ENCODE data around the gene CCDC7.
"Not testable (repeated sequence)": the region's sequence is repeated elsewhere in the genome, so short reads cannot be mapped to it uniquely, and the experiment has no call there.

The CCDC7 gene

DNA sequence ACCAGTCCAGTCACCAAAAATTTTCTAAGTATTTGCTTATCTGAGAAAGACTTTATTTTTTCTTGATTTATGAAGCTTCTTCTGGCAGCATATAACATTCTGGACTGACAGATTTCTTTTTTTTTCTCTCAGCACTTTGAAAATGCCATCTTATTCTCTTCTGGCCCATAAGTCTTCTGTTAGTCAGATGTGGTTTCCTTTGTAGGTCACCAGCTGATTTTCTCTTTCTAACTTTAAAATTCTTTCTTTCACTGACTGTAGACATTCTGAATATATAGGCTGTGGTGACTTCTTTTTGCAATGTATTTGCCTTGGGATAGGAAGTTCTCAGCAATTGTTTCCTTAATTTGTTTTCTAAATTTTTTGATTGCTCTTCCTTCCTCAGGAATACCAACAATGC, 172.5 kb downstream of the CCDC7 start:
- Histone ChIP-seq H3K27me3 (ENCODE audit: control insufficient read depth in 2 of 2, insufficient read depth in 2 of 2, low read length in 2 of 2) (no peaks in the 10 kb centered on the region), H3K27ac (ENCODE audit: low read depth in 2 of 2, low read length in 2 of 2) (no peak overlapping the region), H3K9ac (ENCODE audit: low read depth in 1 of 2, low read length in 2 of 2) (no peak overlapping the region), H3K9me3 (ENCODE audit: control insufficient read depth in 2 of 2, low read length in 2 of 2) (no peaks in the 10 kb centered on the region), H3K4me3 (ENCODE audit: low read length in 2 of 2) (no peak overlapping the region), H3K4me1 (ENCODE audit: control insufficient read depth in 2 of 2, insufficient read depth in 2 of 2, low read length in 2 of 2) (no peaks in the 10 kb centered on the region), H3K36me3 (ENCODE audit: control insufficient read depth in 2 of 2, insufficient read depth in 2 of 2, low read length in 2 of 2) (no peaks in the 10 kb centered on the region)

DNA sequence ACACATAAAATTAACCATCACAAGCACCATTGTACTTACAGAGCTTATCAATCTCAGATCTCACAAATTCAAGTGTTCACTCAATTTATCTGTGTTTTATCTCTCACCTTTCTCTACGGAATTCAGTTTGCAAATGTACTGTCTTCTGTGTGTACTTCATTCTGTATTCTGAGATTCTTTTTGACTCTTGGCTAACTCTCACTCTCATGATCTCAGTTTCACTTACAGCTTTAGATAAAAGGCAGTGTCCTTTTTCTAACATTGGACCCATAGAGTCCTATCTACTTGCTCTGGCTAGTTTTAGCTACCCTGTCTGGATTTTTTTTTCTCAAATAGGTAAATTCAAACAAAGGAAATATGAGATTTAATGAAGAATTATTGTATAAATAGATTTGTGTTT, 176.0 kb downstream of the CCDC7 start:
- Histone ChIP-seq H3K4me1 (ENCODE audit: control insufficient read depth in 2 of 2, insufficient read depth in 2 of 2, low read length in 2 of 2) (no peaks in the 10 kb centered on the region), H3K9me3 (ENCODE audit: control insufficient read depth in 2 of 2, low read length in 2 of 2) (no peaks in the 10 kb centered on the region), H3K9ac (ENCODE audit: low read depth in 1 of 2, low read length in 2 of 2) (no peak overlapping the region), H3K36me3 (ENCODE audit: control insufficient read depth in 2 of 2, insufficient read depth in 2 of 2, low read length in 2 of 2) (no peaks in the 10 kb centered on the region), H3K4me3 (ENCODE audit: low read length in 2 of 2) (no peak overlapping the region), H3K27ac (ENCODE audit: low read depth in 2 of 2, low read length in 2 of 2) (no peak overlapping the region), H3K27me3 (ENCODE audit: control insufficient read depth in 2 of 2, insufficient read depth in 2 of 2, low read length in 2 of 2) (no peaks in the 10 kb centered on the region)

DNA sequence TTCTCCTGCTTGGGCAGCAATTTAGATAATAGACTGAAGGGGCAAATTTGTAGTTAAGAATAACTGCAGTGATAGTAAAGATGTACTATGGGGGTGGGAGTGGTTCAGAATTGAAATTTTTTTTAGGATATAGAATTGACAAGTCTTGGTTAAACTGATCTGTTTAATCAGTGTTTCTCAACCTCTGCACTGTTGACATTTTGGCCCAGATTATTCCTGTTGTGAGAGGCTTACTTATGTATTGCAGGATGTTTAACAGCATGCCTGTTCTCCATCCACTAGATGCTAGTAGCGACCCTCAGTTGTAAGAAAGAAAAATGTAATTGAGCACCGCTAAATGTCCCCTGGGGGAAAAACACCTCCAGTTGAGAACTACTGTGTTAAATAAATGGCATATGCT, 176.5 kb downstream of the CCDC7 start:
- H3K9me3 ChIP-seq (ENCODE audit: control insufficient read depth in 2 of 2, low read length in 2 of 2) = no peaks in the 10 kb centered on the region
- no peaks in the 10 kb centered on the region for H3K36me3 ChIP-seq (ENCODE audit: control insufficient read depth in 2 of 2, insufficient read depth in 2 of 2, low read length in 2 of 2)
- H3K9ac ChIP-seq (ENCODE audit: low read depth in 1 of 2, low read length in 2 of 2) = no peak overlapping the region
- no peaks in the 10 kb centered on the region for H3K4me1 ChIP-seq (ENCODE audit: control insufficient read depth in 2 of 2, insufficient read depth in 2 of 2, low read length in 2 of 2)
- no peak overlapping the region for H3K27ac ChIP-seq (ENCODE audit: low read depth in 2 of 2, low read length in 2 of 2)
- no peaks in the 10 kb centered on the region for H3K27me3 ChIP-seq (ENCODE audit: control insufficient read depth in 2 of 2, insufficient read depth in 2 of 2, low read length in 2 of 2)
- no peak overlapping the region for H3K4me3 ChIP-seq (ENCODE audit: low read length in 2 of 2)

DNA sequence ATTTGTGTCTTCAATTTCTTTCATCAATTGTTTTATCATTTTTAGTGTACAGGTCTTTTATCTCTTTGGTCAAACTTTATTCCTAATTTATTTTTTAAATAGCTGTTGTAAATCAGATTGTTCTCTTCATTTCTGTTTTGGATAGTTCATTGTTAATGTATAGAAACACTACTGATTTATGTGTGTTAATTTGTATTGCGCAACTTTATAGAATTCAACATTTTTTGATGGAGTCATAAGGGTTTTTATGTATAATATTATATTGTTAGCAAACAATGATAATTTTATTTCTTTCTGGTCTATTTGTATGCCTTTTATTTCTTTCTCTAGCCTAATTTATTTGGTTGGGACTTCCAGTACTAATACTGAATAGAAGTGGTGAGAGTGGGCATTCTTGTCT, 181.2 kb downstream of the CCDC7 start:
- Histone ChIP-seq H3K4me1 (ENCODE audit: control insufficient read depth in 2 of 2, insufficient read depth in 2 of 2, low read length in 2 of 2) (no peaks in the 10 kb centered on the region), H3K9me3 (ENCODE audit: control insufficient read depth in 2 of 2, low read length in 2 of 2) (no peaks in the 10 kb centered on the region), H3K27ac (ENCODE audit: low read depth in 2 of 2, low read length in 2 of 2) (no peak overlapping the region), H3K4me3 (ENCODE audit: low read length in 2 of 2) (no peak overlapping the region), H3K9ac (ENCODE audit: low read depth in 1 of 2, low read length in 2 of 2) (no peak overlapping the region), H3K27me3 (ENCODE audit: control insufficient read depth in 2 of 2, insufficient read depth in 2 of 2, low read length in 2 of 2) (no peaks in the 10 kb centered on the region), H3K36me3 (ENCODE audit: control insufficient read depth in 2 of 2, insufficient read depth in 2 of 2, low read length in 2 of 2) (no peaks in the 10 kb centered on the region)

DNA sequence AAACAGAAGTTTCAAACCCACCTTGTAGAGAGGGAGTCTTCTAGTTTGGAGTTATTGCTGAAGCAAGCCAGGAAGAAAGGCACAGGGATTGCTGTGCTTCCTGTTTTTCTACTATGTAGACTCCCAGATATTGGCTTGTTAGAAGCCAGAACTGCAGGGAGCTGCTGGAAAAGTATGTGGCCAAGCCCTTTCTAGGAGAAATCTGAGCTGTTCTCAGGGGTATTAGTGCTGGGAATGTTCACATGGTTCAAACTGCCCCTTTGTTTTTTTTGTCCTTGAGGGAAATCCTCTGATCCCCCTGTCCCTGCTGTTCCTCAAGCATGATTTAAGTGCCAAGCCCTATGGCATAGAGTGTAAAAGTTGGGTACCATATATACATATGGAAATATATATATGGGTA, 184.0 kb downstream of the CCDC7 start:
- Histone ChIP-seq H3K9ac (ENCODE audit: low read depth in 1 of 2, low read length in 2 of 2) (no peak overlapping the region), H3K27me3 (ENCODE audit: control insufficient read depth in 2 of 2, insufficient read depth in 2 of 2, low read length in 2 of 2) (no peaks in the 10 kb centered on the region), H3K27ac (ENCODE audit: low read depth in 2 of 2, low read length in 2 of 2) (no peak overlapping the region), H3K36me3 (ENCODE audit: control insufficient read depth in 2 of 2, insufficient read depth in 2 of 2, low read length in 2 of 2) (no peaks in the 10 kb centered on the region), H3K4me1 (ENCODE audit: control insufficient read depth in 2 of 2, insufficient read depth in 2 of 2, low read length in 2 of 2) (no peaks in the 10 kb centered on the region), H3K4me3 (ENCODE audit: low read length in 2 of 2) (no peak overlapping the region), H3K9me3 (ENCODE audit: control insufficient read depth in 2 of 2, low read length in 2 of 2) (no peaks in the 10 kb centered on the region)

DNA sequence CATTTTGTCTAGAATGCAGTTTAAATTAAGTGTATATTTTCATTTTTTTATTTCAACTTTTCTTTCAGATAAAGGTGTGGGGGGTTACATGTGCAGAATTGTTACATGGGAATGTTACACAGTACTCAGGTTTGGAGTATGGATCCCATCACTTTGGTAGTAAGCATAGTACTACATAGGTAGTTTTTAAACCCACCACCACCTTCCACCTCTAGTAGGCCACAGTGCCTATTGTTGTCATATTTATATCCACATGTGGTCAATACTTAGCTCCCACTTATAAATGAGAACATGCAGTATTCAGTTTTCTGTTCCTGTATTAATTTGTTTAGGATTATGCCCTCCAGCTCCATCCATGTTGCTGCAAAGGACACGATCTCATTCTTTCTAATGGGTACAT, 200.6 kb downstream of the CCDC7 start:
- H3K27ac ChIP-seq (ENCODE audit: low read depth in 2 of 2, low read length in 2 of 2) = no peak overlapping the region
- no peaks in the 10 kb centered on the region for H3K36me3 ChIP-seq (ENCODE audit: control insufficient read depth in 2 of 2, insufficient read depth in 2 of 2, low read length in 2 of 2)
- H3K27me3 ChIP-seq (ENCODE audit: control insufficient read depth in 2 of 2, insufficient read depth in 2 of 2, low read length in 2 of 2) = no peaks in the 10 kb centered on the region
- no peak overlapping the region for H3K4me3 ChIP-seq (ENCODE audit: low read length in 2 of 2)
- no peaks in the 10 kb centered on the region for H3K4me1 ChIP-seq (ENCODE audit: control insufficient read depth in 2 of 2, insufficient read depth in 2 of 2, low read length in 2 of 2)
- peaks cover 0 to 7% of the 10 kb centered on the region in 2 donors for H3K9me3 ChIP-seq (ENCODE audit: control insufficient read depth in 2 of 2, low read length in 2 of 2)
- no peak overlapping the region for H3K9ac ChIP-seq (ENCODE audit: low read depth in 1 of 2, low read length in 2 of 2)

DNA sequence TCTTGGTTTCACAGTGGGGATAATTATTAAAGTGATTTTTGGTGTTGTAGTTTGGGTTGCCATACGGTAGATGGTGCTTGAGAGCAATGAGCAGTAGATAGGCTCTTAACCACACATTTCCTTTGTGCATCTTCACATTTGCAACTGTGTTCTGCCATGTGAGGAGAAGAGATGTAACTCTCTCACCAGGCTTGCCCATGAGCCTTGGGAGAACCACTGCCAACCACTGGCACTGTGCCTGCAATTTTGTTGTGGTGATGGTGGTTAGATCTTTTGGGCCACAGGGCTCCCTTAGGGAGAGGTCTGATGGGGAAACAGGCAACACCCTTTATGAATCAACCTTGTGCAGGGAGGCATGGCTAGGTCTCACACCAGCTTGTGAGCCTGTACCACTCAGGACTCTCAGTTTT, 204.3 kb downstream of the CCDC7 start:
- peaks cover 2 to 6% of the 10 kb centered on the region in 2 donors for H3K9me3 ChIP-seq (ENCODE audit: control insufficient read depth in 2 of 2, low read length in 2 of 2)
- no peak overlapping the region for H3K27ac ChIP-seq (ENCODE audit: low read depth in 2 of 2, low read length in 2 of 2)
- no peak overlapping the region for H3K4me3 ChIP-seq (ENCODE audit: low read length in 2 of 2)
- no peaks in the 10 kb centered on the region for H3K4me1 ChIP-seq (ENCODE audit: control insufficient read depth in 2 of 2, insufficient read depth in 2 of 2, low read length in 2 of 2)
- H3K36me3 ChIP-seq (ENCODE audit: control insufficient read depth in 2 of 2, insufficient read depth in 2 of 2, low read length in 2 of 2) = no peaks in the 10 kb centered on the region
- H3K27me3 ChIP-seq (ENCODE audit: control insufficient read depth in 2 of 2, insufficient read depth in 2 of 2, low read length in 2 of 2) = no peaks in the 10 kb centered on the region
- H3K9ac ChIP-seq (ENCODE audit: low read depth in 1 of 2, low read length in 2 of 2) = no peak overlapping the region

DNA sequence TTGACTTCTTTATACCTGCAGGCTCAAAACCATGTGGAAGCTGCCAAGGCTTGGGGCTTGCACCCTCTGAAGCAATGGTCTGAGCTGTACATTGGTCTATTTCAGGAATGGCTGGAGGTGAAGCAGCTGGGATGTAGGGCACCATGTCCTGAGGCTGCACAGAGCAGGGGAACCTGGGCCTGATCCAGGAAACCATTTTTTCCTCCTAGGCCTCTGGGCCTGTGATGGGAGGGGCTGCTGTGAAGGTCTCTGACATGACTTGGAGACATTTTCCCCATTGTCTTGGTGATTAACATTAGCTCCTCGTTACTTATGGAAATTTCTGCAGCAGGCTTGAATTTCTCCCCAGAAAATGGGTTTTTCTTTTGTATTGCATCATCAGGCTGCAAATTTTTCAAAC, 211.5 kb downstream of the CCDC7 start:
- not testable (repeated sequence) for H3K9ac ChIP-seq (ENCODE audit: low read depth in 1 of 2, low read length in 2 of 2); H3K27ac ChIP-seq (ENCODE audit: low read depth in 2 of 2, low read length in 2 of 2)

DNA sequence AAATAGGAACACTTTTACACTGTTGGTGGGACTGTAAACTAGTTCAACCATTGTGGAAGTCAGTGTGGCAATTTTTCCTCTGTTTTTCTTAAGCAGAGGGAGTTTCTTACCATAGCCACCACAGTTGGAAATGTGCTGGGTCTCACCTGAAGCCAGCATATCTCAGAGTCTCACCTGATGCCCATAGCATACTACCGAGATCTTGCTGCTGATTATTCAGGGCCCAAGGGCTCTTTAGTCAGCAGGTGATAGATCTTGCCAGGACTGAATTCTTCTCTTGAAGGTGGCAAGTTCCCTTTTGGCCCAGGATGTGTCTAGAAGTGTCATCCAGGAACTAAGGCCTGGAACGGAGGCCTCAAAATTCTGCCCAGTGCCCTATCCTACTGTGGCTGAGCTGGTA, 215.4 kb downstream of the CCDC7 start:
- Histone ChIP-seq H3K9ac (ENCODE audit: low read depth in 1 of 2, low read length in 2 of 2) (no peak overlapping the region), H3K4me1 (ENCODE audit: control insufficient read depth in 2 of 2, insufficient read depth in 2 of 2, low read length in 2 of 2) (no peaks in the 10 kb centered on the region), H3K36me3 (ENCODE audit: control insufficient read depth in 2 of 2, insufficient read depth in 2 of 2, low read length in 2 of 2) (no peaks in the 10 kb centered on the region)

More for the DNA sequence above, 211.5 kb downstream of the CCDC7 start:
- not testable (repeated sequence) for H3K27me3 ChIP-seq (ENCODE audit: control insufficient read depth in 2 of 2, insufficient read depth in 2 of 2, low read length in 2 of 2); H3K9me3 ChIP-seq (ENCODE audit: control insufficient read depth in 2 of 2, low read length in 2 of 2); H3K4me3 ChIP-seq (ENCODE audit: low read length in 2 of 2); H3K4me1 ChIP-seq (ENCODE audit: control insufficient read depth in 2 of 2, insufficient read depth in 2 of 2, low read length in 2 of 2); H3K36me3 ChIP-seq (ENCODE audit: control insufficient read depth in 2 of 2, insufficient read depth in 2 of 2, low read length in 2 of 2)

DNA sequence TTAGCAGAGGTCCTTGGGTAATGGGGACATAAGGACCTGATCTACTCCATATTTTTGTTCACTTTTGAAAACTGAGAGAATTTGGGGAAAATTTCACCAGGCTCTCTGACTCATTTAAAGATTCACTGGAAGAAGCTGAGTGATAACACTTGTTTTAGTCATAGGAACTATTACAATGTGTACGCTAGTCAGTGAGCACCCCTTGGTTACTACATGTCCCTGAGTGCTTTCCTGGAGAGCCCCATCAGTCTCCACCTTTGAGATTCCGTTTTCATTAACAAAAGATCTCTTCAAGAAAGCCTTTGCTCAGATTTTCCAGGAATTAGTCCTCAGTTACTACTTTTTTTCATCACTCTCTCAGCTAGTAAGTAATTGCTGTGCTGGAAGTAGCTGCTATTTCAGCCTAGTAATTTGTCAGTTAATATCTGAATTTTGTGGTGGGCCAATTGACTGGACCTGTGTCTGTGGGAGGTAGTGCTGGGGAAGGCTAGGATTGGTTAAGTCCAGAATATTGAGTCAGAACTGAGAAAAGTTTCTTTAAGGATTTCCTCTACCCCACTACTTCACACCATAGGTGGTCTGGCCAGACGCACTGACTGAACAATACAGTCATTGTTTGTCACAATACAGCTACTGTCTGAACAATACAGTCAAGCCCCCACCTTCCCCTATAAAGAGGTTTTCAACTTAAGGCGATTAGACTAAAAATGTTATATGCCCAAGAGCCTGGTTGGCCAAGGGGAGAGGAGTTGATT, 235.0 kb downstream of the CCDC7 start:
- Histone ChIP-seq H3K9me3 (ENCODE audit: control insufficient read depth in 2 of 2, low read length in 2 of 2) (peaks cover 0 to 3% of the 10 kb centered on the region in 2 donors), H3K27me3 (ENCODE audit: control insufficient read depth in 2 of 2, insufficient read depth in 2 of 2, low read length in 2 of 2) (no peaks in the 10 kb centered on the region), H3K9ac (ENCODE audit: low read depth in 1 of 2, low read length in 2 of 2) (no peak overlapping the region), H3K36me3 (ENCODE audit: control insufficient read depth in 2 of 2, insufficient read depth in 2 of 2, low read length in 2 of 2) (no peaks in the 10 kb centered on the region), H3K4me3 (ENCODE audit: low read length in 2 of 2) (no peak overlapping the region), H3K27ac (ENCODE audit: low read depth in 2 of 2, low read length in 2 of 2) (no peak overlapping the region), H3K4me1 (ENCODE audit: control insufficient read depth in 2 of 2, insufficient read depth in 2 of 2, low read length in 2 of 2) (no peaks in the 10 kb centered on the region)

More for the DNA sequence above, 215.4 kb downstream of the CCDC7 start:
- Histone ChIP-seq H3K27me3 (ENCODE audit: control insufficient read depth in 2 of 2, insufficient read depth in 2 of 2, low read length in 2 of 2) (no peaks in the 10 kb centered on the region), H3K27ac (ENCODE audit: low read depth in 2 of 2, low read length in 2 of 2) (no peak overlapping the region), H3K9me3 (ENCODE audit: control insufficient read depth in 2 of 2, low read length in 2 of 2) (no peaks in the 10 kb centered on the region), H3K4me3 (ENCODE audit: low read length in 2 of 2) (no peak overlapping the region)
